Immature natural killer cell (primary cell): ENCODE results near the gene GIT2. TPM values are rescaled to one million over a fixed set of nuclear protein-coding genes. Genes with fewer than 3 reads are reported as not detected.
"Not testable (repeated sequence)": the region's sequence is repeated elsewhere in the genome, so short reads cannot be mapped to it uniquely, and the experiment has no call there.

Experiments used
- DNase-seq, 3 donors: peaks; one replicate each; pipeline ENCODE4 v3.0.0; 2022; ENCODE audit warnings: mixed read lengths in 1 of 3
- H3K27ac Mint-ChIP-seq, 6 donors: one replicate each; pipeline ENCODE4 v1.8.0; 2020; ENCODE audit warnings: mixed read lengths in 6 of 6, mild to moderate bottlenecking in 5 of 6, inconsistent platforms in 4 of 6, moderate library complexity in 3 of 6
- H3K27me3 Mint-ChIP-seq, 3 donors: one replicate each; pipeline ENCODE4 v1.8.0; 2020 to 2021; ENCODE audit warnings: low read depth in 3 of 3, mild to moderate bottlenecking in 3 of 3, mixed read lengths in 3 of 3, moderate library complexity in 3 of 3, inconsistent platforms in 1 of 3
- H3K36me3 Mint-ChIP-seq, 3 donors: one replicate each; pipeline ENCODE4 v1.8.0; 2020; ENCODE audit warnings: mixed read lengths in 3 of 3, inconsistent platforms in 2 of 3, mild to moderate bottlenecking in 2 of 3
- H3K4me1 Mint-ChIP-seq, 2 donors: one replicate each; pipeline ENCODE4 v1.8.0; 2020; ENCODE audit warnings: inconsistent platforms in 2 of 2, mild to moderate bottlenecking in 2 of 2, mixed read lengths in 2 of 2, moderate library complexity in 1 of 2
- H3K4me3 Mint-ChIP-seq, 5 donors: one replicate each; pipeline ENCODE4 v1.8.0; 2020; ENCODE audit warnings: mild to moderate bottlenecking in 5 of 5, mixed read lengths in 5 of 5, inconsistent platforms in 3 of 5, moderate library complexity in 3 of 5
- H3K9me3 Mint-ChIP-seq, 6 donors: one replicate each; pipeline ENCODE4 v1.8.0; 2020; ENCODE audit warnings: mild to moderate bottlenecking in 6 of 6, mixed read lengths in 6 of 6, inconsistent platforms in 4 of 6, moderate library complexity in 3 of 6
- polyA plus RNA-seq, 3 donors: library from polyadenylated mRNA; unstranded; fragments of 300-500 nt; fragmentation: Illumina TruSeq; gene quantifications; one replicate each; pipeline ENCODE4 v1.2.3, GENCODE V29; 2021

The GIT2 gene
- polyA plus RNA-seq, 3 donors from 2014 or later: 54.6 to 100.0 (median 68.7) TPM

DNA sequence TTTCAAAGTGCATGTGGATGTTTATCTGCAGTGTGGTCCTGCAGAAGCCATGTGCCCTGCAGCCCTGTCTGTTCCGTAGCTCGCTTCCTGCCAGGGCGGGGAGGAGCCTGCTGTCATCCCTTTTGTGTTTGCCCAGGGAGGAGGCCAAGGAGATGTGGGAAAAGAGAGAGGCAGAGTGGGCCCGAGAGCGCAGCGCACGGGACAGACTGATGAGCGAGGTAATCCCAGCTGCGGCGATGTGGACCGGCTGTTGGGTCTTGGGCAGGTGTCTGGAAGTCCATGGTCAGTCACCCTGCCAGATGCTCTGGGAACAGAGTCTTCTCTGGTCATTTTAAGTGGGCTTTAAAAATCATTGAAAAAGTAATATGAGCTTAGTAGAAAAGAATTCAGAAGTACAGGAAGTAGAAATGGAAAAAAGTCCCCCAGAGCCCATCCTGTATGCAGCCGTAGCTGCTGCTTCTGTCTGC lies 83.3 kb downstream of the GIT2 start:
- peaks cover 17 to 67% (median 40%) of the 10 kb centered on the region in 3 donors for H3K36me3 Mint-ChIP-seq

DNA sequence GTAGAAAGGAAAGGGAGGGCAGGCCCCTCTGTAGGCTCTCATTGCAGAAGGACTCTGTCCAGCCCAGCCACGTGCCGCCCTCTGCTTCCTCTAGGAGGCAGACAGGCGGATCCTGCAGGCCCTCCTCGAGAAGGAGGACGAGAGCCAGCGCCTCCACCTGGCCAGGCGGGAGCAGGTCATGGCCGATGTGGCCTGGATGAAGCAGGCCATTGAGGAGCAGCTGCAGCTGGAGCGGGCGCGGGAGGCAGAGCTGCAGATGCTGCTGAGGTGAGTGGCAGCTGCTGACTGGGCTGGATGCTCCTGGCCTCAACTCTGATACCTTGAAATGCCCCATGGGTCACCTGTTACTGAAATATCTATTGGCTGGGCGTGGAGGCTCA lies 85.2 kb downstream of the GIT2 start:
- peak in 1 of 3 donors; percentile 9 for DNase-seq
- Mint-ChIP-seq H3K9me3 (no peaks in the 10 kb centered on the region), H3K4me1 (peaks cover 0 to 1% of the 10 kb centered on the region in 2 donors), H3K4me3 (no peak overlapping the region), H3K36me3 (peaks cover 16 to 66% (median 44%) of the 10 kb centered on the region in 3 donors), H3K27me3 (peaks cover 0 to 3% (median 2%) of the 10 kb centered on the region in 3 donors), H3K27ac (peak overlapping the region in 4 of 6 donors; percentile 12 to 39 (median 22))

More for the DNA sequence above, 83.3 kb downstream of the GIT2 start:
- H3K27me3 Mint-ChIP-seq: peaks cover 0 to 3% (median 2%) of the 10 kb centered on the region in 3 donors
- no peak overlapping the region for H3K4me3 Mint-ChIP-seq
- no peak for DNase-seq
- H3K27ac Mint-ChIP-seq: peak overlapping the region in 1 of 6 donors; percentile 56
- no peaks in the 10 kb centered on the region for H3K9me3 Mint-ChIP-seq
- H3K4me1 Mint-ChIP-seq: peaks cover 0 to 5% of the 10 kb centered on the region in 2 donors

DNA sequence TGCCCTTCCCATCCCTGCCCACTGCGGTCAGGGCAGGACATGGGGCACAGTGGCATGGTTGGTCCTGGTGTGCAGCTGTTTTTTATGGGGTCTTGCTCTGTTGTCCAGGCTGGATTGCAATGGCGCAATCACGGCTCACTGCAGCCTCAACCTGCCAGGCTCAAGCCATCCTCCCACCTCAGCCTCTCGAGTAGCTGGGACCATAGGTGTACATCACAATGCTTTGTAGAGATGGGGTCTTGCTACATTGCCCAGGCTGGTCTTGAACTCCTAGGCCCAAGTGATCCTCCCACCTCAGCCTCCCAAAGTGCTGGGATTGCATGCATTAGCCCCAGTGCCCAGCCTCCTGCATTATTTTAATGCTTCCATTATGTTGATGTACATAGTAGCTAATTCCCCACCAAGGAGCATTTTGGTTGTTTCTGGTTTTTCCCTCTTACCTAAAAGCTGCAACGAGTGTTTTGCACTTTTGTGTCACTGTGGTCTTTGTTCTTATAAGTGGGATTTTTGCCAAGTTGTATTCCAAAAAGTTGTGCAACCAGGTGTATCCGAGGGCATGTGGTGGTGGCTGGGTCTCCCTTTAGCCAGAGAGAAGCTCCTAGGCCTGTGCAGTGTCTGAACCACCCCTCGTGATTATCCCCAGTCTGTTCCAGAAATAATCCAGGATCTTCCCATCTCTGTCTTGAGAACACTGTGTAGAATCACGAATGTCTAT lies 85.8 kb downstream of the GIT2 start:
- Mint-ChIP-seq H3K27ac (peak overlapping the region in 3 of 6 donors; percentile 12 to 39 (median 17)), H3K36me3 (peaks cover 16 to 66% (median 49%) of the 10 kb centered on the region in 3 donors), H3K4me1 (peaks cover 0 to 1% of the 10 kb centered on the region in 2 donors), H3K4me3 (no peak overlapping the region), H3K27me3 (peaks cover 0 to 3% (median 2%) of the 10 kb centered on the region in 3 donors), H3K9me3 (no peaks in the 10 kb centered on the region)
- DNase-seq: no peak

DNA sequence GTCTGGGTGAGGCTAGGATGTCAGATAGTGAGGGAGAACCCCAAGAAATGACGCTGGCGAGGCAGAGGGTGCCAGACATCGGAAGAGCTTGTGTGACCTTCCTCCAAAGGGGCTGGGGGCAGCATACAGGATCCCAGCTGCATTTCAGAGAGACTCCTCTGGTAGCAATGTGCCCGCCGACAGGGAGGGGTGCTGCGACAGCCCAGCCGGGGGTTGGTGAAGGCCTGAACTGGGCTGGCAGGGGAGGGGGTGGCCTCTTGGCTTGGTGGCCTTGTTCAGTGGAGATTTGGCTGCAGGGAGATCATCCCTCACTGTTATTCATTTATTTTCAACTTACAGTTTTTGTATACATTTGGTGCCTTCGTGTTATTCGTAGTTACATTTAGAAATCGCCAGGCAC lies 90.9 kb downstream of the GIT2 start:
- H3K36me3 Mint-ChIP-seq: peaks cover 30 to 49% (median 38%) of the 10 kb centered on the region in 3 donors
- H3K27ac Mint-ChIP-seq: peak overlapping the region in 3 of 6 donors; percentile 27 to 67 (median 40)
- no peak for DNase-seq
- peaks cover 0 to 5% (median 4%) of the 10 kb centered on the region in 3 donors for H3K27me3 Mint-ChIP-seq
- H3K4me1 Mint-ChIP-seq: peaks cover 20 to 22% of the 10 kb centered on the region in 2 donors
- H3K4me3 Mint-ChIP-seq: no peak overlapping the region
- no peaks in the 10 kb centered on the region for H3K9me3 Mint-ChIP-seq

DNA sequence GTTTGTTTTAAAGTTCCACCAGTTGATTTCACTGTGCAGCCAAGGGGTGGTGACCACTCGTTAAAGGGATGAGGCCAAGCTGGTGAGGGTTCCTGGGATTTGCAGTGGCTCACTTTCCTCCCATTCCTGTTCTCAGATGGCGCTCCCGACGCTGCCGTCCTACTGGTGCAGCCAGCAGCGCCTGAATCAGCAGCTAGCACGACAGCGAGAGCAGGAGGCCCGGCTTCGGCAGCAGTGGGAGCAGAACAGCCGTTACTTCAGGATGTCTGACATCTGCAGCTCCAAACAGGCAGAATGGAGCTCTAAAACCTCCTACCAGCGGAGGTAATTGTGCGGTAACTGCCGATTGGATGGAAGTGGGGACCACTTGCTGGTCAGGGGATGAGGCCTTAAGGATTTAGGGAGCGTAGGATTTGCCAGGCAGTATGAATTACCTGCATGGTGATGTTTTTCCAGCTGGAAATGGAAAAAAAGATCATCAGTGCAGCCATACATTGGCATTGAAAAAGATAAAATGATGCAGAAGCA lies 93.2 kb downstream of the GIT2 start:
- Mint-ChIP-seq H3K27me3 (peaks cover 0 to 5% (median 5%) of the 10 kb centered on the region in 3 donors), H3K9me3 (no peaks in the 10 kb centered on the region), H3K4me1 (peaks cover 27 to 32% of the 10 kb centered on the region in 2 donors), H3K36me3 (peaks cover 20 to 36% (median 26%) of the 10 kb centered on the region in 3 donors), H3K27ac (no peak overlapping the region), H3K4me3 (no peak overlapping the region)
- DNase-seq: no peak

DNA sequence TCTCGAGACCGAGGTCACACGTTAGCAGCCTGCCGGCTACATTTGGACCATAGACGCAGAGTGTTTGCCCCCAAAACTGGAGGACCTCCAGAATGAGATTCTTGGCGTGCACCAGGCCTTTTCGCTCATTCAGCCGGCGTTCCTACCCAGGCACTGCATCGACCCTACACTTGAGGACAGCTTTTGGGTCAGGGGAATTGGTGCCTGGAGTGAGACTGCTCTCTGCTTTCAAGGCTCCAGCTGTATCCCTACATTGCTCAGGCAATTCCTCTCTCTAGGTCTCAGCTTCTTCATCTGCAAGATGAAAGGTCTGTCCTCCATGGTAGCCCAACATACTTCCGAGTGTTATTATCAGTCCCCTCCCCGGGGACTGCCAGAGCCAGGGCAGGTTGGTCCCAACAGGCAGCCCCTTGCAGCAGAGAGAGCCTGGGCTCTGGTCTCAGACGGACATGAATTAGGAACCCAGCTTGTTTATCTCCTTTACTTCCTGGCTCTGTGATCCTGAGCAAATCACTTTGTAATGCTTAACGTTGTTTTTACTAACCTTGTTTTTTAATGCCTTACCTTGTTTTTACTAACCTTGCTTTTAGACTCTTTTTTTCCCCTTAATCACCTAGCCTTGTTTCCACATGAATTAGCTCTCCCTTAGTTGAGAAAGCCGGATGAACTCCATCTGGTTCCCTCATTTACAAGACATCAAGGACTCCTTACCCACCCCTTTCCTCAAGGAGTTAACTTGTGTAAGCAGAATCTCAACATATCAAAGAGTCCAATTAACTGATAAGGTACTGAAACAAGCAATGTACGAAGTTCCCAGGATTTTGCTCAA lies 95.2 kb downstream of the GIT2 start:
- Mint-ChIP-seq H3K4me1 (peaks cover 27 to 34% of the 10 kb centered on the region in 2 donors), H3K36me3 (peaks cover 14 to 21% (median 15%) of the 10 kb centered on the region in 3 donors), H3K27ac (peak overlapping the region; percentile 90 to 99 (median 95)), H3K9me3 (no peaks in the 10 kb centered on the region), H3K27me3 (peaks cover 0 to 5% (median 5%) of the 10 kb centered on the region in 3 donors), H3K4me3 (peak overlapping the region; percentile 91 to 99 (median 92))
- no peak for DNase-seq

DNA sequence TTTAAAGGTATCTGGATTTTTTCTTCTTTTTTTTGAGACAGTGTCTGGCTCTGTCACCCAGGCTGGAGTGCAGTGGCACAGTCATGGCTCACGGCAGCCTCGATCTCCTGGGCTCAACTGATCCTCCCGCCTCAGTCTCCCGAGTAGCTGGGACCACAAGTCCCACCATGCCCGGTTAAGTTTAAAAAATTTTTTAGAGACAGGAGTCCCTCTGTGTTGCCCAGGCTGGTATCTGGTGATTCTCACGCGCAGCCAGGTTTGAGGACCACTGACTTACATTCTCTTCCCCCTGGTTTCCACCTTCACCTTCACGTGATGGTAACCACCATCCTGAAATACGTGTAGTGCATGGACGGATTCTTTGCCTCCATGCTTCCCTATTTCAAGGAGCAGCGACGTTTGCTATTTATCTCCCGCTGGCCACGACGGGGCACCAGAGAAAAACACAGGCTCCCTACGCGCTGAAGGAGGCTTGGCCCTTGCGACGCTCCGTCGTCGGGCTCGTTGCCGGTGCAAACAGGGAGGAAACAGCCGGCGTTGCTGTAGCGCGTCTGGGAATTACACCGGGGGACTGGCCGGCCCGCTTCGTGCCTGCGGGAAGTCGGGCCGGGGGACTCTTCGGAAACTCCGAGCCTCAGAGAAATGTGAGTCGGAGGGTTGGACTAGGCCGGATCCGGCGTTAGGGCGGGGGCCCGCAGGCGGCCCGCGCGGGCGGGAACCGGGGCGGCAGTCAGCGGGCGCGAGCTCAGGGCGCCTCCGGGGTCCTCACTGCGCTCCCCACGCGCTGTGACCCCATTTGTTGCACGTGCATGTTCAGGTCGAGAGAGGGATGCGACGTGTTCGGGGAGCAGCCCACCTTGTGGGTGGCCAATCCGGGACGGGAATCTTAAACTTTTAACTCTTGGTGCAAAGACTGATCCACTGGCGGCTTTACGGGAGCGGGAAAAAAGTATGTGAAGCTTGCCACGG lies 96.1 kb downstream of the GIT2 start, which contains the start of gene TCHP:
Gene TCHP (plus strand): TSS at position 492 of the 969 bp plus-strand sequence. CDS start 2,753 bp downstream, outside the sequence.
- Mint-ChIP-seq H3K27ac (peak within 1 kb of the TSS; percentile 90 to 100 (median 97)), H3K9me3 (no peaks in the 10 kb centered on the region), H3K4me3 (peak within 1 kb of the TSS; percentile 91 to 99 (median 92)), H3K36me3 (peaks cover 9 to 14% (median 13%) of the 10 kb centered on the region in 3 donors), H3K4me1 (peaks cover 27 to 36% of the 10 kb centered on the region in 2 donors), H3K27me3 (peaks cover 0 to 5% (median 5%) of the 10 kb centered on the region in 3 donors)
- DNase-seq: peak; percentile 75 to 77 (median 75)

DNA sequence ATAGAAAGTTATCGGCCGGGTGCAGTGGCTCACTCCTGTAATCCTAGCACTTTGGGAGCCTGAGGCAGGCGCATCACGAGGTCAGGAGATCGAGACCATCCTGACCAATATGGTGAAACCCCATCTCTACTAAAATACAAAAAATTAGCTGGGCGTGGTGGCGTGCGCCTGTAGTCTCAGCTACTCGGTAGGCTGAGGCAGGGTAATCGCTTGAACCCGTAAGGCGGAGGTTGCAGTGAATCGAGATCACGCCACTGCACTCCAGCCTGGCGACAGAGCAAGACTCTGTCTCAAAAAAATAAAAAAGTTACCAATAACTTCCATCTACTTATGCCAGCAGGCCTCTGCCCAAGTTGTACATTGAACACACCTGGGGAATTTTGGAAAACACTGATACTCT lies 96.8 kb downstream of the GIT2 start:
- not testable (repeated sequence) for H3K27me3 Mint-ChIP-seq, H3K9me3 Mint-ChIP-seq, DNase-seq, H3K36me3 Mint-ChIP-seq
- peaks cover 27 to 38% of the 10 kb centered on the region in 2 donors for H3K4me1 Mint-ChIP-seq
- peak overlapping the region; percentile 91 to 99 (median 92) for H3K4me3 Mint-ChIP-seq
- peak overlapping the region; percentile 90 to 100 (median 97) for H3K27ac Mint-ChIP-seq

DNA sequence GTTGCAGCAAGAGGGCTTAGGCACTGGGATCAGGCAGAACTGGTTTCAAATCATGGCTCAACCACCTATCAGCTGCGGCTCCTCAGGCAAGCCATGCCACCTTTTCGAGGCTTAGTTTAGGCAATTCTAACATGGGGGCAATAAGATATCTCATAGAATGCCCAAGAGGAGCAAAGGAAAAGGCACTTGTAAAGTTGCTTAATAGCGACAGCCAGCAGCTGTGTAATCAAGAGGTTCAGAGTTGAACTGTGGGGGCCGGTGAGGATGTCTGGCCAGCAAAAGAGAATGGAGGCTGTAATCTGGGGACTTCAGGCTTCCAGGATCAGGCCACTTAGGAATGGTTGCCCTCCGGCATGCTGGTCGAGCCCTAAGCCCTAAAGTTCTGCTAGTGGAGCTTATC lies 99.1 kb downstream of the GIT2 start:
- H3K27ac Mint-ChIP-seq: no peak overlapping the region
- no peak overlapping the region for H3K4me3 Mint-ChIP-seq
- H3K27me3 Mint-ChIP-seq: peaks cover 2 to 14% (median 9%) of the 10 kb centered on the region in 3 donors
- no peaks in the 10 kb centered on the region for H3K9me3 Mint-ChIP-seq
- no peak for DNase-seq
- peaks cover 42 to 52% of the 10 kb centered on the region in 2 donors for H3K4me1 Mint-ChIP-seq
- no peaks in the 10 kb centered on the region for H3K36me3 Mint-ChIP-seq

DNA sequence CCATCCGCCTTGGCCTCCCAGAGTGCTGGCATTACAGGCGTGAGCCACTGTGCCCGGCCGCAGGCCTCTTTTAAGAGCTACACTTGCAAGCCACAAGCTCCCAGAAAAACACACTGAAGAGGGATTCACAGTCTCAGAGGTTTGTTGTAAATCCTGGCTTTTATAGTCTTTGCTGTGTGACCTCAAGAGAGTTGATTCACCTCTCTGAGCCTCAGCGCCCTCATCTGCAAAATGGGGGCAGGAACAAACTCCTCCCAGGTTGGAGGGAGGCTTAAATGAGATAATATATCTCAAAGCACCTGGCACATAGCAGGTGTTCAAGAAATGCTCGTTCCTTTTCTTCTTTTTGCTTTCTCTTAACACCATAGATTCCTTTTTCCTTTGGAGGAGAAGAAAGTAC lies 100.0 kb downstream of the GIT2 start:
- peaks cover 40 to 48% of the 10 kb centered on the region in 2 donors for H3K4me1 Mint-ChIP-seq
- H3K27ac Mint-ChIP-seq: no peak overlapping the region
- no peak overlapping the region for H3K4me3 Mint-ChIP-seq
- no peaks in the 10 kb centered on the region for H3K36me3 Mint-ChIP-seq
- DNase-seq: no peak
- H3K27me3 Mint-ChIP-seq: peaks cover 2 to 13% (median 9%) of the 10 kb centered on the region in 3 donors
- H3K9me3 Mint-ChIP-seq: no peaks in the 10 kb centered on the region

DNA sequence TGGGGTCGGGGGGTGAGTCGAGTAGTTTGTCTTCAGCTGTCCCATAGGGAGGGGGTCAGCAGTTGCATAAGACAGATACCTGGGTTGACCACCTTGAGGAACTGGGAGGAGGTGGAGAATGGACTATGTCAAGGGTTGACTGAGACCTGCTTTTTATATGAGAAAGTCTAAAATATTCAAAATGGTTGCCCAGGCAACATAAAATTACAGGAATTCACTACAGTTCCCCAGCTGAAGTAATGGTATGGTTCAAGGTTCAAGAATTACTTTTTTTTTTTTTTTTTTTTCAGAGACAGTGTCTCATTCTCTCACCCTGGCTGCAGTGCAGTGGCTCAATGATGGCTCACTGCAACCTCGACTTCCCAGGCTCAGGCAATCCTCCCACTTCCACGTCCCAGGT lies 101.2 kb downstream of the GIT2 start:
- DNase-seq: no peak
- no peak overlapping the region for H3K4me3 Mint-ChIP-seq
- no peaks in the 10 kb centered on the region for H3K36me3 Mint-ChIP-seq
- peaks cover 2 to 9% (median 5%) of the 10 kb centered on the region in 3 donors for H3K27me3 Mint-ChIP-seq
- H3K4me1 Mint-ChIP-seq: peaks cover 36 to 43% of the 10 kb centered on the region in 2 donors
- H3K9me3 Mint-ChIP-seq: no peaks in the 10 kb centered on the region
- H3K27ac Mint-ChIP-seq: peak overlapping the region in 2 of 6 donors; percentile 20 to 35

DNA sequence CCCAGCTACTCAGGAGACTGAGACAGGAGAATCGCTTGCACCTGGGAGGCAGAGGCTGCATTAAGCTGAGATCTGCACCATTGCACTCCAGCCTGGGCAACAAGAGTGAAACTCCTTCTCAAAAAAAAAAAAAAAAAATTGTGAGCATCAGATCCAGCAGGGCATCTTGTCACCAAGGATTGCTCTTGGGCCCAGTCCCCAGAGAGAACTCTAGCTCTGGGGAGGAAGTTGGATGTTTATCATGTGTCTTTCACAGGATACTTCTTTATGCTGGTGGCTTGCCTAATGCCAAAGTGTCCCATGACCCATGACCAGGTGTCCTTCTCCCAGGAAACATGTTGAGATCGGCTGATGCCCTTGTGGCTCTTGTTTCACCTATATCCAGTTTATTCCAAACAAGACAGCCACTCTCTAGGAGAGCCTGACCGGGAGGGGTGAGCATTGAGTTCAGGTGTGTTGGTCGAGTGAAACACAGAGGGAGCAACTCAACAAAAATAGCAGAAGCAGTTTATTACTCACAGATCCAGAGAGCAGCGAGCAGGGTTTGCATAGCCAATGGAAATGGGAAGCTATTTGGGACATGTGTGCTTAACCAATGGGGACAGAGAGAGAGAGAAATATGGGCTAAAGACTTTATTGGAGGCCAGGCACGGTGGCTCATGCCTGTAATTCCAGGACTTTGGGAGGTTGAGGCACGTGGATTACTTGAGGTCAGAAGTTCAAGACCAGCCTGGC lies 102.7 kb downstream of the GIT2 start:
- no peaks in the 10 kb centered on the region for H3K9me3 Mint-ChIP-seq
- H3K27me3 Mint-ChIP-seq: peaks cover 2 to 9% (median 5%) of the 10 kb centered on the region in 3 donors
- DNase-seq: no peak
- H3K36me3 Mint-ChIP-seq: no peaks in the 10 kb centered on the region
- H3K27ac Mint-ChIP-seq: peak overlapping the region; percentile 49 to 90 (median 86)
- peak overlapping the region; percentile 38 to 70 (median 53) for H3K4me3 Mint-ChIP-seq
- peaks cover 48 to 49% of the 10 kb centered on the region in 2 donors for H3K4me1 Mint-ChIP-seq
